ENCODE data around the gene TRABD2B. TPM values are rescaled to one million over a fixed set of nuclear protein-coding genes. Genes with fewer than 3 reads are reported as not detected.

TRABD2B gene
- total and polyA plus RNA-seq, 2 donors (not counting 3 experiments of a cell fraction or from before 2014, with no cell fraction given): not detected

DNA sequence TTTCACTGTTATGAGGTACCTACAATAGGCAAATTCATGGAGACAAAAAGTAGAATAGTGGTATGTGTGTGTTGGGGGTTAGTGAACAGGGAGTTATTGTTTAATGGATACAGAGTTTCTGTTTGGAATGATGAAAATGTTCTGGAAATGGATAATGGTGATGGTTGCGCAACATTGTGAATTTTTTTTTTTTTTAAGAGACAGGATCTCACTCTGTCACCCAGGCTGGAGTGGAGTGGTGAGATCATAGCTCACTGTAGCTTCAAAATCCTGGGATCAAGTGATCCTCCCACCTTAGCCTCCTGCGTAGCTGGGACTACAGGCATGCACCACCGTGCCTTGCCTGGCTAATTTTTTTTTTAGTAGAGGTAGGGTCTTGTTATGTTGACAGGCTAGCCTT lies 34.5 kb upstream of the TRABD2B start:
- Histone ChIP-seq H2AFZ (ENCODE audit: low read depth, low read length) (no peak overlapping the region), H4K20me1 (replicated peaks; ENCODE audit: control insufficient read depth, extremely low read depth, insufficient read depth, low read length) (no peaks in the 10 kb centered on the region), H3K9me3 (replicated peaks; ENCODE audit: control insufficient read depth, insufficient read depth, low read length) (no peaks in the 10 kb centered on the region), H3K9ac (replicated peaks; ENCODE audit: extremely low read depth, insufficient read depth, low read length) (no peak overlapping the region), H3K4me2 (ENCODE audit: insufficient read depth, low read length) (no peak overlapping the region), H3K9me1 (replicated peaks; ENCODE audit: control insufficient read depth, extremely low read depth, insufficient read depth, low read length) (no peaks in the 10 kb centered on the region), H3K36me3 (ENCODE audit: control insufficient read depth in 2 of 2, extremely low read depth in 1 of 2, insufficient read depth in 2 of 2, low read length in 2 of 2) (no peaks in the 10 kb centered on the region), H3K4me3 (replicated peaks in 1 of 3; ENCODE audit: insufficient read depth in 1 of 3, low read depth in 1 of 3, low read length in 3 of 3) (no peak overlapping the region), H3K79me2 (ENCODE audit: control insufficient read depth, insufficient read depth, low read length) (no peaks in the 10 kb centered on the region), H3K4me1 (ENCODE audit: control insufficient read depth, extremely low read depth, insufficient read depth, low read length) (no peaks in the 10 kb centered on the region), H3K27ac (ENCODE audit: insufficient read depth, low read depth, low read length) (no peak overlapping the region), H3K27me3 (ENCODE audit: control insufficient read depth in 2 of 2, insufficient read depth in 2 of 2, low read length in 2 of 2) (no peaks in the 10 kb centered on the region)
- no TSS peak for BruUV-seq (replicated peaks)
- no peak for FAIRE-seq
- DNase-seq (ENCODE audit: low read depth, low spot score): no peak
- TF ChIP-seq POLR2A (IDR thresholded peaks at IDR 0.05; ENCODE audit: low read depth, low read length): no peak
- TF ChIP-seq CTCF (IDR thresholded peaks at IDR 0.05; ENCODE audit: extremely low read depth in 1 of 2, insufficient read depth in 1 of 2, low read depth in 1 of 2, low read length in 2 of 2): no peak
- TF ChIP-seq EZH2 (IDR thresholded peaks at IDR 0.05; ENCODE audit: borderline replicate concordance, low read depth, low read length, severe bottlenecking): no peak
- TF ChIP-seq, protein P1, sequence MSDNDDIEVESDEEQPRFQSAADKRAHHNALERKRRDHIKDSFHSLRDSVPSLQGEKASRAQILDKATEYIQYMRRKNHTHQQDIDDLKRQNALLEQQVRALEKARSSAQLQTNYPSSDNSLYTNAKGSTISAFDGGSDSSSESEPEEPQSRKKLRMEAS (IDR thresholded peaks at IDR 0.05; ENCODE audit: insufficient read depth, insufficient read length): no peak
- no peak for TF ChIP-seq FOS (IDR thresholded peaks at IDR 0.05; ENCODE audit: borderline replicate concordance, insufficient read depth, low read length)
- no peak for TF ChIP-seq GATA2 (IDR thresholded peaks at IDR 0.05; ENCODE audit: insufficient read depth, insufficient read length, low read depth, low read length)
- no peak for TF ChIP-seq JUN (IDR thresholded peaks at IDR 0.05; ENCODE audit: borderline replicate concordance, insufficient read depth, insufficient read length, low read depth)
- no peak for TF ChIP-seq POLR2AphosphoS5 (IDR thresholded peaks at IDR 0.05; ENCODE audit: insufficient read depth, low read depth, low read length)
- no peak for TF ChIP-seq MYC (IDR thresholded peaks at IDR 0.05; ENCODE audit: low read depth, low read length)
- ChIA-PET CTCF (interaction anchor here (1.4 kb wide), 1 partner anchor 30 kb away, joined by 3 read pairs; no protein-coding TSS in a partner anchor), POLR2A (no interaction called here)
- intact Hi-C loops (cut with micrococcal nuclease): no loop called here
- dilution Hi-C loops (cut with MboI; ENCODE audit: extremely low pct_ligation_motif_present, low sequenced_read_pairs): no loop called here
